Smooth muscle cell (in vitro differentiated cells): Measurements from ENCODE around the gene KRT74. TPM values are rescaled to one million over a fixed set of nuclear protein-coding genes. Genes with fewer than 3 reads are reported as not detected.

Experiments
- DNase-seq: peaks from one replicate; lab custom pipeline; 2025; ENCODE audit not compliant: unreplicated experiment; lab: John Stamatoyannopoulos, UW
- H2AFZ ChIP-seq: fragments of 200-600 bp; sonication (generic); 2 replicates; pipeline ENCODE4 v1.6.0; 2016; ENCODE audit warnings: antibody characterized with exemption, low read depth, mild to moderate bottlenecking
- H3F3A ChIP-seq: fragments of 200-600 bp; sonication (generic); 2 replicates; pipeline ENCODE4 v1.6.0; 2017; ENCODE audit warnings: antibody characterized with exemption, low read depth
- H3K27ac ChIP-seq: fragments of 200-600 bp; sonication (generic); 2 replicates; pipeline ENCODE4 v1.5.1; 2016; ENCODE audit warnings: low read depth, mild to moderate bottlenecking
- H3K27me3 ChIP-seq: fragments of 200-600 bp; sonication (generic); 2 replicates; pipeline ENCODE4 v1.6.1; 2016; ENCODE audit warnings: low read depth, mild to moderate bottlenecking
- H3K36me3 ChIP-seq: fragments of 200-600 bp; sonication (generic); 2 replicates; pipeline ENCODE4 v1.5.1; 2016; ENCODE audit warnings: low read depth
- H3K4me1 ChIP-seq: fragments of 200-600 bp; sonication (generic); 2 replicates; pipeline ENCODE4 v1.5.1; 2016; ENCODE audit warnings: low read depth
- H3K4me2 ChIP-seq: fragments of 200-600 bp; sonication (generic); 2 replicates; pipeline ENCODE4 v1.6.0; 2016; ENCODE audit warnings: mild to moderate bottlenecking
- H3K4me3 ChIP-seq: fragments of 200-600 bp; sonication (generic); 2 replicates; pipeline ENCODE4 v1.5.1; 2016; ENCODE audit warnings: mild to moderate bottlenecking
- H3K79me2 ChIP-seq: fragments of 200-600 bp; sonication (generic); 2 replicates; pipeline ENCODE4 v1.6.0; 2016; ENCODE audit warnings: low read depth, mild to moderate bottlenecking
- H3K9ac ChIP-seq: fragments of 200-600 bp; sonication (generic); 2 replicates; pipeline ENCODE4 v1.6.0; 2016; ENCODE audit warnings: low read depth
- H3K9me3 ChIP-seq: fragments of 200-600 bp; sonication (generic); replicated peaks from 2 replicates; pipeline ENCODE4 v1.5.1; 2016; ENCODE audit warnings: low read depth
- H4K20me1 ChIP-seq: fragments of 200-600 bp; sonication (generic); 2 replicates; pipeline ENCODE4 v1.6.0; 2016; ENCODE audit warnings: low read depth
- WGBS: methylation state at CpG from one replicate; pipeline ENCODE4 v1.1.7; 2016; ENCODE audit warnings: low lambda C conversion rate; 5-methylcytosine and 5-hydroxymethylcytosine counted together
- polyA plus RNA-seq: library from polyadenylated mRNA; unstranded; fragments of >200 nt; fragmentation: Nextera tagmentation; extraction: Ambion mirVana; gene quantifications from 2 replicates; pipeline ENCODE4 v1.2.1, GENCODE V29; 2016
- total RNA-seq: library from RNA; depleted of rRNA; stranded (reverse); fragments of >200 nt; gene quantifications from 2 replicates; pipeline ENCODE4 v1.2.3, GENCODE V29; 2014
- TF ChIP-seq, protein P1 (sequence below): fragments of 200-600 bp; sonication (generic); IDR thresholded peaks from 2 replicates; pipeline ENCODE4 v1.5.1; 2017; ENCODE audit warnings: borderline replicate concordance, mild to moderate bottlenecking, antibody characterized with exemption; ENCODE audit not compliant: insufficient read depth, poor library complexity, severe bottlenecking

Gene KRT74
- total and polyA plus RNA-seq, 2 experiments from 2014 or later = not detected

- H3F3A ChIP-seq = no peaks in the 10 kb centered on the region
- H3K27me3 ChIP-seq = peaks cover 47% of the 10 kb centered on the region
- no peak overlapping the region for H3K9ac ChIP-seq
- H3K4me1 ChIP-seq = no peaks in the 10 kb centered on the region
- 85% methylated on average over 4 of the region's 4 CpGs for WGBS
- DNase-seq = no peak
- no peaks in the 10 kb centered on the region for H3K36me3 ChIP-seq
- no peaks in the 10 kb centered on the region for H4K20me1 ChIP-seq
- no peak overlapping the region for H2AFZ ChIP-seq
- H3K4me3 ChIP-seq = no peak overlapping the region
- no peak overlapping the region for H3K4me2 ChIP-seq
- no peak overlapping the region for H3K27ac ChIP-seq
- no peaks in the 10 kb centered on the region for H3K79me2 ChIP-seq
- TF ChIP-seq, protein P1, sequence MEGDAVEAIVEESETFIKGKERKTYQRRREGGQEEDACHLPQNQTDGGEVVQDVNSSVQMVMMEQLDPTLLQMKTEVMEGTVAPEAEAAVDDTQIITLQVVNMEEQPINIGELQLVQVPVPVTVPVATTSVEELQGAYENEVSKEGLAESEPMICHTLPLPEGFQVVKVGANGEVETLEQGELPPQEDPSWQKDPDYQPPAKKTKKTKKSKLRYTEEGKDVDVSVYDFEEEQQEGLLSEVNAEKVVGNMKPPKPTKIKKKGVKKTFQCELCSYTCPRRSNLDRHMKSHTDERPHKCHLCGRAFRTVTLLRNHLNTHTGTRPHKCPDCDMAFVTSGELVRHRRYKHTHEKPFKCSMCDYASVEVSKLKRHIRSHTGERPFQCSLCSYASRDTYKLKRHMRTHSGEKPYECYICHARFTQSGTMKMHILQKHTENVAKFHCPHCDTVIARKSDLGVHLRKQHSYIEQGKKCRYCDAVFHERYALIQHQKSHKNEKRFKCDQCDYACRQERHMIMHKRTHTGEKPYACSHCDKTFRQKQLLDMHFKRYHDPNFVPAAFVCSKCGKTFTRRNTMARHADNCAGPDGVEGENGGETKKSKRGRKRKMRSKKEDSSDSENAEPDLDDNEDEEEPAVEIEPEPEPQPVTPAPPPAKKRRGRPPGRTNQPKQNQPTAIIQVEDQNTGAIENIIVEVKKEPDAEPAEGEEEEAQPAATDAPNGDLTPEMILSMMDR = no peak
- H3K9me3 ChIP-seq = no peaks in the 10 kb centered on the region
Observed at GRCh38 chr12:52601671-52602070, 28.0 kb upstream of the KRT74 start.

- Histone ChIP-seq H3K79me2 (no peaks in the 10 kb centered on the region), H3K4me3 (no peak within 1 kb of the TSS), H3K27ac (no peak within 1 kb of the TSS), H4K20me1 (no peaks in the 10 kb centered on the region), H2AFZ (no peak within 1 kb of the TSS), H3K9ac (no peak within 1 kb of the TSS), H3K27me3 (peaks cover 47% of the 10 kb centered on the region), H3K4me1 (no peaks in the 10 kb centered on the region), H3K36me3 (no peaks in the 10 kb centered on the region), H3K4me2 (no peak within 1 kb of the TSS), H3K9me3 (no peaks in the 10 kb centered on the region), H3F3A (no peaks in the 10 kb centered on the region)
- no peak for DNase-seq
- WGBS = 90% methylated on average over 48 of the region's 48 CpGs
- TF ChIP-seq, protein P1 = no peak
Observed at GRCh38 chr12:52600941-52601481, 27.4 kb upstream of the KRT74 start, which contains the start of gene KRT72. Gene KRT72, minus strand, starts transcription at chr12:52601463. Its CDS starts 11 bp downstream, at chr12:52601452.

- no peak overlapping the region for H2AFZ ChIP-seq
- 88% methylated on average over 12 of the region's 12 CpGs for WGBS
- no peak for DNase-seq
- no peaks in the 10 kb centered on the region for H3F3A ChIP-seq
- no peaks in the 10 kb centered on the region for H3K4me1 ChIP-seq
- no peaks in the 10 kb centered on the region for H3K9me3 ChIP-seq
- peaks cover 46% of the 10 kb centered on the region for H3K27me3 ChIP-seq
- no peak overlapping the region for H3K27ac ChIP-seq
- H3K79me2 ChIP-seq = no peaks in the 10 kb centered on the region
- H3K36me3 ChIP-seq = no peaks in the 10 kb centered on the region
- TF ChIP-seq, protein P1 = no peak
- no peak overlapping the region for H3K4me2 ChIP-seq
- no peak overlapping the region for H3K9ac ChIP-seq
- H4K20me1 ChIP-seq = no peaks in the 10 kb centered on the region
- no peak overlapping the region for H3K4me3 ChIP-seq
Observed at GRCh38 chr12:52600475-52600874, 26.8 kb upstream of the KRT74 start.

GRCh38 chr12:52600071-52600470, 26.4 kb upstream of the KRT74 start:
- H3K27ac ChIP-seq = no peak overlapping the region
- H3K79me2 ChIP-seq = no peaks in the 10 kb centered on the region
- H3F3A ChIP-seq = no peaks in the 10 kb centered on the region
- H3K4me3 ChIP-seq = no peak overlapping the region
- no peak overlapping the region for H3K9ac ChIP-seq
- H3K9me3 ChIP-seq = no peaks in the 10 kb centered on the region
- H3K36me3 ChIP-seq = no peaks in the 10 kb centered on the region
- H3K27me3 ChIP-seq = peaks cover 46% of the 10 kb centered on the region
- no peak overlapping the region for H3K4me2 ChIP-seq
- no peaks in the 10 kb centered on the region for H3K4me1 ChIP-seq
- H4K20me1 ChIP-seq = no peaks in the 10 kb centered on the region
- no peak overlapping the region for H2AFZ ChIP-seq
- 76% methylated on average over 2 of the region's 2 CpGs for WGBS
- DNase-seq = no peak
- TF ChIP-seq, protein P1 = no peak
